ENCODE results near the gene NSD1.

Gene NSD1

GRCh38 chr5:177179431-177179830 lies 45.9 kb downstream of the NSD1 start:
- no peak for DNase-seq

DNA sequence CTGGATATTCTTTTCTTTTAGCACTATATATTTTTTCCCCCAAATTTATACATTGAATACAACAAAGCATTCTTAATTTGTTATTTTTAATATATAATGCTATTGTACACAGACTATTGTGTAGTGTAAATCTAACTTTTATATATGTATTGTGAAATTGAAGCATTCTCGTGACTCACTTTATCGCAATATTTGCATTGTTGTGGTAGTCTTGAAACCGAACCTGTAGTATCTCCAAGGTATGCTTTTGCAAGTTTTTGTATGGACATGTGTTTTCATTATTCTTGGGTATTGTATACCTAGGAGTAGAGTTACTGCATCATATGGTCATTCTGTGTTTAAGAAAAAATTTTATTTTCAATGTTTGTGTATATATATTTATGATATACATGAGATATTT lies 49.6 kb downstream of the NSD1 start:
- DNase-seq: no peak

DNA sequence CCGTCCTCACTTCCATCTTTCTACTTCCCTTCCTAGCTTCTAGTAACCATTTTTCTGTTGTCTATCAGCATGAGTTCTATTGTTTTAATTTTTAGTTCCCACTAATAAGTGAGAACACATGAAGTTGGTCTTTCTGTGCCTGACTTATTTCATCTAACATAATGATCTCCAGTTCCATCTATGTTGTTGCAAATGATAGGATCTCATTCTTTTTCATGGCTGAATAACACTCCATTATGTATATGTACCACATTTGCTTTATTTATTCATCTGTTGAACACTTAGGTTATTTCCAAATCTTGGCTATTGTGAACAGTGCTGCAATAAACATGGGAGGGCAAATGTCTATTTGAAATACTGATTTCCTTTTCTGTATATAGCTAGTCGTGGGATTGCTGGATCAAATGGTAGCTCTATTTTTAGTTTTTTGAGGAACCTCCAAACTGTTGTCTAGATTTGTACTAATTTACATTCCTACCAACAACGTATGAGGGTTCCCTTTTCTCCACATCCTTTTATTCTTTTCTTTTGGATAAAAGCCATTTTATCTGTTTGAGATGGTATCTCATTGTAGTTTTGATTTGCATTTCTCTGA lies 50.3 kb downstream of the NSD1 start:
- no peak for DNase-seq

- DNase-seq: no peak
Observed at GRCh38 chr5:177185993-177186392, 52.4 kb downstream of the NSD1 start.

GRCh38 chr5:177186645-177187044 lies 53.1 kb downstream of the NSD1 start:
- no peak for DNase-seq

DNA sequence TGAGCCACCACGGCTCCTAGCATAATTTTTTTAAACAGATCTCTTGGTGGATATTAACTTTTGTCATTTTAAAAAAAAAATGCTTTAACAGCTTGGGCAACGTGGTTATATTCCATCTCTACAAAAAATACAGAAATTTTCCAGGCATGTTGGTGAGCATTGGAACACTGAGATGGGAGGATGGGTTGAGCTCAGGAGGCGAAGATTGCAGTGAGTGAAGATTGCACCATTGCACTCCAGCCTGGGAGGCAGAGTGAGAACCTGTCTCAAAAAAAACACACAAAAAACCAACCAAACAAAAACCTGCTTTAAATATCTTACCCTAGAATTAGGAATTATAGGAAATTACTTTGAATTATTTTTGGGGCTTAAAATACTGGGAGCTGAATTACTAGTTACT lies 55.2 kb downstream of the NSD1 start:
- DNase-seq: no peak

DNA sequence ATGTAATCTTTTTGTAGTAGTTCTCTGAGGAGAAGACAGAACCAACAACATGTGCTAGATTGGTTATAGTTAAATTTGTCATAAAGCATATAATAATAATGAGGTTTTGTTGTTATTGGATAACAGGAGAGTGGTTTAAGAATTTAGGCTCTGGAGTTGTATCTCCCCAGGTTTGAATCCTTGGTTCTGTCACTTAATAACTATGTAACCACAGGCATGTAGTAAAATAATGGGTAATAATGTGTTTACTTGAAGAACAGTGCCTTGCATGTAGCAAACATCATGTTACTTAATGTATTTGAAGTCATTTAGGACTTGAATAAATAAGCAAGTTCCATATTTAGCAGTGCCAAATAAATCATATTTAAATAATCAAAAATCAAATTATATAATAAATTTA lies 55.8 kb downstream of the NSD1 start:
- DNase-seq: no peak

DNA sequence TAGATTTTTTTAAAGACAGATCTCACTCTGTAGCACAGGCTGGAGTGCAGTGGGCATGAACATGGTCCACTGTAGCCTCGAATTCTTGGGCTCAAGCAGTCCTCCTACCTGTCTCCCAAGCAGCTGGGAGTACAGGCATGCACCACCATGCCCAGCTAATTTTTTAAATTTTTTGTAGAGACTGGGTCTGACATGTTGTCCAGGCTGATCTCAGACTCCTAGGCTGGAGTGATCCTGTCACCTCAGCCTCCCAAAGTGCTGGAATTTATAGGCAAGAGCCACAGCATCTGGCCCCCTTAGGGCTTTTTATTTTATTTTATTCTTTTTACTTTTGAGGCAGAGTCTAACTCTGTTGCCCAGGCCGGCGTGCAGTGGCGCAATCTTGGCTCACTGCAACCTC lies 56.4 kb downstream of the NSD1 start:
- no peak for DNase-seq

DNA sequence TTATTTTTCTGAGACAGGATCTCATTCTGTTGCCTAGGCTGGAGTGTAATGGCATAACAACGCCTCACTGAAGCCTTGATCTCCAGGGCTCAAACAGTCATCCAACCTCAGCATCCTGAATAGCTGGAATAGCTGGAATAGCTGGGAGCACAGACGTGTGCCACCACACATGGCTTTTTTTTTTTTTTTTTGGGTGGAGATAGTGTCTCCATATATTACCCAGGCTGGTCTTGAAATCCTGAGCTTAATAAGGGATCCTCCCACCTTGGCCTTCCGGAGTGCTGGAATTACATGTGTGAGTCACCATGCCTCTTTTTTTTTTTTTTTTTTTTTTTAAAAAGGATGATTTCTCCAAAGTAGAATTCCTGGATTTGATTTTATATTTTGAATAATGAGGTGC lies 60.7 kb downstream of the NSD1 start:
- no peak for DNase-seq

GRCh38 chr5:177195307-177195952 lies 61.9 kb downstream of the NSD1 start:
- no peak for DNase-seq

DNA sequence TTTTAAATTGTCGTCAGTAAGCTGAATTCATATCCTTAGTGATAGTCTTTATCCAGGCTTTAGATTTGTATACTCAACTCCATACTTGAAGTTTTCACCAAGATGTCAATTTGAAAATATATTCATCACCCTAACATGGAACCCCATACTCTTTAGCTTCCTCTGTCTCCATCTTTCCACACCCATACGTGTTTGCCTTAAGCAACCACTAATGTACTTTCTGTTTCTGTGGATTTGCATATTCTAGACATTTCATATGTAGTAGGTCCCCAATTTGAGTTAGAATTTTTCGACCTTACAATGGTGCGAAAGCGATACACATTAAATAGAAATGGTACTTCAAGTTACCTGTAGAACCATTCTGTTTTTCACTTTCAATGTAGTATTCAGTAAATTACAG lies 65.2 kb downstream of the NSD1 start:
- DNase-seq: no peak

DNA sequence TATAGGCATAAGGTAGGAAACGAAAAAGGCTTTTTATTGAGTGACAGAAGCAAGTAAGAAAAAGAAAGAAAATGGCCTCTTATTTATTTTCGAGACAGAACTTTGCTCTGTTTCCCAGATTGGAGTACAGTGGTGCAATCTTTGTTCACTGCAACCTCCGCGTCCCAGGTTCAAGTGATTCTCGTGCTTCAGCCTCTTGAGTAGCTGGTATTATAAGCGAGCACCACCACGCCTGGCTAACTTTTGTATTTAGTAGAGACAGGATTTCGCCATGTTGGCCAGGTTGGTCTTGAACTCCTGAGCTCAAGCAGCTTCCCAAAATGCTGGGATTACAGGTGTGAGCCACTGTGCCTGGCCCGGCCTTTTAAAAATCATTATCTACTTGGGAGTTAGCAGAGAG lies 70.7 kb downstream of the NSD1 start:
- DNase-seq: no peak

- DNase-seq: no peak
Observed at GRCh38 chr5:177209610-177210009, 76.0 kb downstream of the NSD1 start.

DNA sequence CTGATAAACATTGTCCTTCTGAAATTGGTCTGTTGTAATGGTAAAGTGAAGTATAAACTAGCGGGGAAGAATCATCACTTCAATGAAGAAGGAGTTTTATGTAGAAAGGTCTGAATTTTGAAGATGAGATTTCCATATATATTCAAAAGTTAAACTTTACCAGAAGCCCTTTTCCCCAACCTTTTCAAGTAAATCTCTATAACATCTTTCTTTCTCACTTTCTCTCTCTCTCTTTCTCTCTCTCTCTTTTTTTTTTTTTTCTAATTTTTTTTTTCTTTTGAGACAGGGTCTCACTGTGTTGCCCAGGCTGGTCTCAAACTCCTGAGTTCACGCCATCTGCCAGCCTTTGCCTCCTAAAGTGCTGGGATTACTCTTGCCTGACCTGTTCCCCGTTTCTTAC lies 78.7 kb downstream of the NSD1 start:
- DNase-seq: no peak

DNA sequence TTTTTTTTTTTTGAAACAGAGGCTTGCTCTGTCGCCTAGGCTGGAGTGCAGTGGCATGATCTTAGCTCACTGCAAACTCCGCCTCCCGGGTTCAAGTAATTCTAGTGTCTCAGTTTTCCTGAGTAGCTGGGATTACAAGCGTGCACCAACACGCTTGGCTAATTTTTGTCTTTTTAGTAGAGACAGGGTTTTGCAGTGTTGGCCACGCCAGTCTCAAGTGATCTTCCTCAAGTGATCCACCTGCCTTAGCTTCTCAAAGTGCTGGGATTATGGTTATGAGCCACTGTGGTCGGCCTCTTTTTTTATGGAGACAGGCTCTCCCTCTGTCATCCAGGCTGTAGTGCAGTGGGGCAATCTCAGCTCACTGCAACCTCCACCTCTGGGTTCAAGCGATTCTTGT lies 87.0 kb downstream of the NSD1 start:
- no peak for DNase-seq

DNA sequence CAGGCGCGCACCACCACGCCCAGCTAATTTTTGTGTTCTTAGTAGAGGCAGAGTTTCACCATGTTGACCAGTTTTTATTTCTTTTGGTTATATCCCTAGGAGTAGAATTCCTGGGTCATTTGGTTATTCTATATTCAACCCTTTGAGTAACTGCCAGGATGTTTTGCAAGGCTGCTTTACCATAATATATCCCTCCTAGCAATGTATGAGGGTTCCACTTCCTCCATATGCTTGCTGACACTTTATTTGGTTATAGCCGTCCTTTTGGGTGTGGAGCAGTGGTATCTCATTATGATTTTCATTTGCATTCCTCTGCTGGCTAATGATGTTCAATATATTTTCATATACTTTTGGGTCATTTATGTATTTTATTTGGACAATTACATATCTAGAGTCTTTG lies 88.7 kb downstream of the NSD1 start:
- DNase-seq: no peak

- DNase-seq: no peak
Observed at GRCh38 chr5:177225798-177226197, 92.2 kb downstream of the NSD1 start.

DNA sequence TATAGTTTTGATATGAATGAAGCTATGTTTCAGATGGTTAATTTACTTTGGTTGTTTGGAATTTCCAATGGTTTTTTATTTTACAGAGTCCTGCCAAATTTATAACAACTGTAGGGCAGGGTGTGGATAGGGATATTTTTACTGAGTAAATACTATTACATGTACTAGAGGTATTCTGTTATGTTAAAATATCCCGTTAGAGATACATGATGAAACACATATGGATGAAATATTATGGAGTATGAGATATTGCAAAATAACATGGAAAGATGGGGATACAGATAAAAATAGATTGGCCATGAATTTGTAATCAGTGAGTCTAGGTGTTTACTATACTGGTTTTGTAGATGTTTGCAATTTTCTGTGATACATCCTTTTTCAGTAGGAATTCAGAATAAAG lies 93.3 kb downstream of the NSD1 start:
- DNase-seq: no peak

- no peak for DNase-seq
Observed at GRCh38 chr5:177228751-177229150, 95.2 kb downstream of the NSD1 start.

GRCh38 chr5:177230660-177231059 lies 97.1 kb downstream of the NSD1 start:
- no peak for DNase-seq

GRCh38 chr5:177231479-177232250 lies 98.1 kb downstream of the NSD1 start:
- no peak for DNase-seq

DNA sequence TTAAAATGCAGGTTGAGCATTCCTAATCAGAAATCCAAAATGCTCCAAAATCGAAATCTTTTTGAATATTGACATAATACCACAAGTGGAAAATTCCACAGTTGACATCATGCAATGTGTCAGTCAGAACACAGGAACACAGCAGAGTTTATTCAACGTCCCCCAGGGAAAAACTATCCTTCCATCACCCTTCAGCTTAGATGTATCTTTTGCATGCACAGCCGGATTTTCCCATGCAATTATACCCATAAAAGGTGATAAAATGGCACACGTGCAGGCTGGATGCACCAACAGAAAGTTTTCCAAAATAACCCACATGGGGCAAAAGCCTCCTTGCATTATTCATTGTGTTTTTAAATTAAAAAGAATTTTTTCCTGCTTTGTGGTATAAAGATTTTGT lies 98.8 kb downstream of the NSD1 start:
- DNase-seq: no peak

DNA sequence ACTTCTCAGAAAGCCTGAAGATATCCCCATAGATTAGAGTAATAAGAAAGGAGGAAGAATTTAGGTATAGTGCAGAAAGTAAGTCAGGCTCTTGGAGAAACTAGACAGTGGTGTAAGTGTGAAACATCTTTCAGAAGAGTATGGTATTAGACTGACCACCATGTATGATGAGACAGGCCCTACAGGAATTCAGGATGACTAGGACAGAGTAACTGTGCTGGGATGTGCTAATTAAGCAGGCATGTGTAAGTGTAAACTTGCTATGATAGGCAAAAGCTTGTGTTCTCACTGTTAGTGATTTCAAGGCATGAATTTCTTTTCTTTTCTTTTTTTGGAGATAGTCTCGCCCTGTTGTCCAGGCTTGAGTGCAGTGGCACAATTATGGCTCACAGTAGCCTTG lies 99.2 kb downstream of the NSD1 start:
- DNase-seq: no peak

DNA sequence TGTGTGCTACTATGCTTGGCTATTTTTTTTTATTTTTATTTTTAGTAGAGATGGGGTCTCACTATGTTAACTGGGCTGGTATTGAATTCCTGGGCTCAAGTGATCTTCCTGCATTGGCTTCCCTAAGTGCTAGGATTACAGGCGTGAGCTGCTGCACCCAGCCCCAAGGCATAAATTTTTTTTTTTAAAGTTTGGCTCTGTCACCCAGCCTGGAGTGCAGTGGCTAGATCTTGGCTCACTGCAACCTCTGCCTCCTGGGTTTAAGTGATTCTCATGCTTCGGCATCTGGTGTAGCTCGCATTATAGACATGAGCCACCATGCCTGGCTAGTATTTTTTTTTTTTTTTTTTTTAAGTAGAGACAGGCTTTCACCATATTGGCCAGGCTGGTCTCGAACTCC lies 99.6 kb downstream of the NSD1 start:
- DNase-seq: no peak

- DNase-seq: no peak
Observed at GRCh38 chr5:177233802-177234201, 100.2 kb downstream of the NSD1 start.

Measured in CD4-positive, alpha-beta T cell treated with Interferon gamma for 1 hour (primary cell).